HepG2 (cell line): Measurements from ENCODE around the gene OR5K4. TPM values are rescaled to one million over a fixed set of nuclear protein-coding genes. Genes with fewer than 3 reads are reported as not detected.

Source experiments
- ATAC-seq: fragments of 200-7000 bp; cut with Tn5 transposase; 3 replicates; pipeline ENCODE4 v1.9.1; 2020; ENCODE audit warnings: mild to moderate bottlenecking, moderate library complexity
- BruUV-seq: library from RNA; stranded (reverse); fragments of 400-500 nt; replicated peaks from 2 replicates; lab custom pipeline; 2021; lab: Mats Ljungman, UMichigan
- CTCF ChIA-PET: fragments of 300-600 bp; formaldehyde crosslinking; extraction: SDS; loops from one replicate; lab custom pipeline; 2021; ENCODE audit warnings: low total read pairs, inconsistent platforms, low intra/inter-chr PET ratio; lab: Yijun Ruan, JAX
- POLR2A ChIA-PET: fragments of 350-600 bp; sonication (Branson Sonifier 250); formaldehyde crosslinking; loops from one replicate; lab custom pipeline; 2020; ENCODE audit warnings: antibody characterized with exemption, inconsistent platforms; lab: Yijun Ruan, JAX
- DNase-seq: peaks from one replicate; pipeline ENCODE4 v3.0.0-alpha.2; 2015; ENCODE audit warnings: low spot score
- FAIRE-seq: peaks from 3 replicates; lab custom pipeline; 2011; peaks lifted over from hg19 to GRCh38; lab: Jason Lieb, UNC
- H2AFZ ChIP-seq: one replicate; pipeline ENCODE4 v1.6.1; 2011; ENCODE audit warnings: low read length, inconsistent platforms
- H3K27ac ChIP-seq: fragments of 300-600 bp; 3 replicates; pipeline ENCODE4 v1.8.0; 2011; ENCODE audit warnings: mixed run types, mild to moderate bottlenecking, mixed read lengths, low read length, inconsistent platforms; ENCODE audit not compliant: insufficient read depth; ENCODE audit errors: extremely low read length
- H3K27me3 ChIP-seq, 2 experiments: fragments of 200-600 bp in 1 of 2; 2 replicates in 1 of 2; 3 replicates in 1 of 2; pipeline versions ENCODE4 v1.6.0 to v1.8.0; 2011; ENCODE audit warnings: low read length in 2 of 2, mild to moderate bottlenecking in 2 of 2, moderate library complexity in 2 of 2, inconsistent platforms in 1 of 2; ENCODE audit not compliant: insufficient read depth in 2 of 2, control insufficient read depth in 1 of 2
- H3K36me3 ChIP-seq, 2 experiments: fragments of 200-600 bp in 1 of 2; replicated peaks in 1 of 2; 2 replicates in 1 of 2; 3 replicates in 1 of 2; pipeline versions ENCODE4 v1.5.1 to v1.8.0; 2011; ENCODE audit warnings: low read length in 2 of 2, inconsistent platforms in 1 of 2; ENCODE audit not compliant: insufficient read depth in 2 of 2, control insufficient read depth in 1 of 2
- H3K4me1 ChIP-seq: 2 replicates; pipeline ENCODE4 v1.5.1; 2012; ENCODE audit warnings: low read length, inconsistent platforms; ENCODE audit not compliant: insufficient read depth
- H3K4me2 ChIP-seq: 2 replicates; pipeline ENCODE4 v1.6.0; 2011; ENCODE audit warnings: low read depth, low read length, inconsistent platforms
- H3K4me3 ChIP-seq, 3 experiments: fragments of 200-600 bp in 1 of 3; sonication (generic), shearing (Covaris generic) in 1 of 3; replicated peaks in 1 of 3; 2 replicates each; pipeline ENCODE4 v1.5.1; 2011 to 2016; ENCODE audit warnings: low read length in 3 of 3, inconsistent platforms in 2 of 3, low read depth in 2 of 3, mild to moderate bottlenecking in 2 of 3, control low read depth in 1 of 3, mixed read lengths in 1 of 3; ENCODE audit not compliant: insufficient read depth in 1 of 3
- H3K79me2 ChIP-seq: one replicate; pipeline ENCODE4 v1.6.1; 2011; ENCODE audit warnings: low read length, inconsistent platforms; ENCODE audit not compliant: insufficient read depth
- H3K9ac ChIP-seq: 2 replicates; pipeline ENCODE4 v1.6.0; 2011; ENCODE audit warnings: mild to moderate bottlenecking, low read depth, low read length, inconsistent platforms; ENCODE audit not compliant: insufficient read depth
- H3K9me3 ChIP-seq: 2 replicates; pipeline ENCODE4 v1.5.1; 2012; ENCODE audit warnings: mild to moderate bottlenecking, low read length
- H4K20me1 ChIP-seq: 2 replicates; pipeline ENCODE4 v1.6.0; 2011; ENCODE audit warnings: inconsistent platforms, mild to moderate bottlenecking, low read length, moderate library complexity; ENCODE audit not compliant: insufficient read depth
- ATF1 ChIP-seq: IDR thresholded peaks from 2 replicates; pipeline ENCODE4 v1.6.1; 2016; ENCODE audit warnings: mild to moderate bottlenecking, control low read depth
- FOXK2 ChIP-seq: fragments of 450-650 bp; IDR thresholded peaks from 2 replicates; pipeline ENCODE4 v1.6.1; 2016
- NR2C2 ChIP-seq: sonication (generic); formaldehyde crosslinking; IDR thresholded peaks from 2 replicates; pipeline ENCODE4 v1.4.0; 2020; ENCODE audit warnings: missing genetic modification reagents, mild to moderate bottlenecking, moderate library complexity, borderline replicate concordance
- TEAD2 ChIP-seq: sonication (generic); formaldehyde crosslinking; IDR thresholded peaks from 2 replicates; pipeline ENCODE4 v1.9.0; 2021; ENCODE audit warnings: missing genetic modification reagents
- ZNF558 ChIP-seq: sonication (generic); formaldehyde crosslinking; IDR thresholded peaks from 2 replicates; pipeline ENCODE4 v1.9.0; 2022; ENCODE audit warnings: mild to moderate bottlenecking, missing genetic modification reagents, borderline replicate concordance
- ZNF607 ChIP-seq: sonication (generic); formaldehyde crosslinking; IDR thresholded peaks from 2 replicates; pipeline ENCODE4 v1.5.1; 2020; ENCODE audit warnings: missing genetic modification reagents, mild to moderate bottlenecking, borderline replicate concordance
- ZSCAN29 ChIP-seq: sonication (generic); formaldehyde crosslinking; conservative IDR thresholded peaks from 2 replicates; pipeline ENCODE4 v1.4.0; 2020; ENCODE audit warnings: mild to moderate bottlenecking, missing genetic modification reagents
- WGBS: methylation state at CpG from one replicate; pipeline ENCODE4 v1.1.6; 2017; ENCODE audit warnings: low lambda C conversion rate; 5-methylcytosine and 5-hydroxymethylcytosine counted together
- in situ Hi-C: cut with HindIII; loops from 2 replicates; pipeline ENCODE4 v1.10.0; 2017; ENCODE audit warnings: low pct_unique_long_range_greater_than_20kb; ENCODE audit not compliant: extremely low pct_ligation_motif_present
- intact Hi-C: fragments of 100-400 bp; cut with micrococcal nuclease; formaldehyde crosslinking; loops from one replicate; pipeline ENCODE4 v1.10.0; 2022; ENCODE audit not compliant: unreplicated experiment
- polyA plus RNA-seq, 8 experiments: library from polyadenylated mRNA; depleted of rRNA in 3 of 8; stranded (reverse) in 7 of 8; unstranded in 1 of 8; fragments of >200 nt; fragmentation: Illumina TruSeq in 4 of 8; extraction: Trizol in 4 of 8; gene quantifications; 2 replicates each; pipeline versions ENCODE4 v1.2.1 to v1.2.3, GENCODE V29; 2011 to 2016; ENCODE audit warnings: low read depth in 4 of 8, missing spikeins in 1 of 8, mixed read lengths in 1 of 8; ENCODE audit not compliant: insufficient read depth in 1 of 8
- total RNA-seq, 5 experiments: library from RNA; depleted of rRNA; stranded (reverse); fragments of >200 nt; fragmentation: Illumina TruSeq; extraction: Trizol; gene quantifications; 2 replicates each; pipeline ENCODE4 v1.2.3, GENCODE V29; 2016; ENCODE audit warnings: low read depth in 1 of 5
- TF ChIP-seq, protein P1 (sequence below): sonication (generic); formaldehyde crosslinking; IDR thresholded peaks from 2 replicates; pipeline ENCODE4 v1.5.1; 2020; ENCODE audit warnings: mild to moderate bottlenecking, missing genetic modification reagents, borderline replicate concordance
- TF ChIP-seq, protein P2 (sequence below): IDR thresholded peaks from 2 replicates; pipeline ENCODE4 v1.6.1; 2012; ENCODE audit warnings: low read length, improper control_type of control experiment

Gene OR5K4
- total and polyA plus RNA-seq, 2 of the 13 experiments (the other 11 are each of a cell fraction or from before 2014, with no cell fraction given), result not detected

DNA sequence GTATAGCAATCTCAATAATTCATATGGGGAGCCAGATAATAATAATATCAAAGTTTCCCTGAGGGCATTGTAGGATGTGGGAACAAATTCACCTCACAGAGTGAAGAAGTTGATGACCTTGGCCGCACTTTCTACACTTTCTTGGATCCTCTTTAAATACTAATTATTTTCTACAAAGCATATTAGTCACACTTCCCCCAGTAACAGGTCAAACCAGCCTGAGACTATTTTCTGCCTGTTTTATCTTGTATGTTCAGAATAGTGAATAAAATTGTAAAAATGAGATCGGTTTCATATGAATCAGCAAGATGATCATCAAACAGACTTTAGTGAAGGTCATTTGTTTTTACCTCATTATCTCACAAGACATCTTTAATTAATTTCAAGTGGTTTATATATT lies 34.5 kb downstream of the OR5K4 start:
- ATAC-seq, result no peak
- CTCF ChIA-PET, result no interaction called here

More for the DNA sequence above, 34.5 kb downstream of the OR5K4 start:
- in situ Hi-C loops, result no loop called here
- no TSS peak for BruUV-seq
- DNase-seq (no peak), FAIRE-seq (no peak)
- WGBS, result 0% methylated on average over 2 of the region's 2 CpGs
- intact Hi-C loops, result no loop called here
- Histone ChIP-seq H3K27ac (no peak overlapping the region), H2AFZ (no peak overlapping the region), H3K79me2 (no peaks in the 10 kb centered on the region), H3K4me2 (no peak overlapping the region), H3K9ac (no peak overlapping the region), H3K9me3 (no peaks in the 10 kb centered on the region), H3K4me1 (no peaks in the 10 kb centered on the region), H3K27me3 (no peaks in the 10 kb centered on the region), H4K20me1 (no peaks in the 10 kb centered on the region), H3K36me3 (no peaks in the 10 kb centered on the region), H3K4me3 (no peak overlapping the region)
- POLR2A ChIA-PET, result no interaction called here
- TF ChIP-seq ZNF607 (CRISPR knock-in tag) (no peak), ATF1 (CRISPR knock-in tag) (no peak), NR2C2 (CRISPR knock-in tag) (no peak), ZSCAN29 (CRISPR knock-in tag) (no peak), ZNF558 (CRISPR knock-in tag) (no peak), TEAD2 (CRISPR knock-in tag) (no peak), FOXK2 (no peak)
- TF ChIP-seq, protein P1, sequence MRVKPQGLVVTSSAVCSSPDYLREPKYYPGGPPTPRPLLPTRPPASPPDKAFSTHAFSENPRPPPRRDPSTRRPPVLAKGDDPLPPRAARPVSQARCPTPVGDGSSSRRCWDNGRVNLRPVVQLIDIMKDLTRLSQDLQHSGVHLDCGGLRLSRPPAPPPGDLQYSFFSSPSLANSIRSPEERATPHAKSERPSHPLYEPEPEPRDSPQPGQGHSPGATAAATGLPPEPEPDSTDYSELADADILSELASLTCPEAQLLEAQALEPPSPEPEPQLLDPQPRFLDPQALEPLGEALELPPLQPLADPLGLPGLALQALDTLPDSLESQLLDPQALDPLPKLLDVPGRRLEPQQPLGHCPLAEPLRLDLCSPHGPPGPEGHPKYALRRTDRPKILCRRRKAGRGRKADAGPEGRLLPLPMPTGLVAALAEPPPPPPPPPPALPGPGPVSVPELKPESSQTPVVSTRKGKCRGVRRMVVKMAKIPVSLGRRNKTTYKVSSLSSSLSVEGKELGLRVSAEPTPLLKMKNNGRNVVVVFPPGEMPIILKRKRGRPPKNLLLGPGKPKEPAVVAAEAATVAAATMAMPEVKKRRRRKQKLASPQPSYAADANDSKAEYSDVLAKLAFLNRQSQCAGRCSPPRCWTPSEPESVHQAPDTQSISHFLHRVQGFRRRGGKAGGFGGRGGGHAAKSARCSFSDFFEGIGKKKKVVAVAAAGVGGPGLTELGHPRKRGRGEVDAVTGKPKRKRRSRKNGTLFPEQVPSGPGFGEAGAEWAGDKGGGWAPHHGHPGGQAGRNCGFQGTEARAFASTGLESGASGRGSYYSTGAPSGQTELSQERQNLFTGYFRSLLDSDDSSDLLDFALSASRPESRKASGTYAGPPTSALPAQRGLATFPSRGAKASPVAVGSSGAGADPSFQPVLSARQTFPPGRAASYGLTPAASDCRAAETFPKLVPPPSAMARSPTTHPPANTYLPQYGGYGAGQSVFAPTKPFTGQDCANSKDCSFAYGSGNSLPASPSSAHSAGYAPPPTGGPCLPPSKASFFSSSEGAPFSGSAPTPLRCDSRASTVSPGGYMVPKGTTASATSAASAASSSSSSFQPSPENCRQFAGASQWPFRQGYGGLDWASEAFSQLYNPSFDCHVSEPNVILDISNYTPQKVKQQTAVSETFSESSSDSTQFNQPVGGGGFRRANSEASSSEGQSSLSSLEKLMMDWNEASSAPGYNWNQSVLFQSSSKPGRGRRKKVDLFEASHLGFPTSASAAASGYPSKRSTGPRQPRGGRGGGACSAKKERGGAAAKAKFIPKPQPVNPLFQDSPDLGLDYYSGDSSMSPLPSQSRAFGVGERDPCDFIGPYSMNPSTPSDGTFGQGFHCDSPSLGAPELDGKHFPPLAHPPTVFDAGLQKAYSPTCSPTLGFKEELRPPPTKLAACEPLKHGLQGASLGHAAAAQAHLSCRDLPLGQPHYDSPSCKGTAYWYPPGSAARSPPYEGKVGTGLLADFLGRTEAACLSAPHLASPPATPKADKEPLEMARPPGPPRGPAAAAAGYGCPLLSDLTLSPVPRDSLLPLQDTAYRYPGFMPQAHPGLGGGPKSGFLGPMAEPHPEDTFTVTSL (CRISPR knock-in tag), result no peak
- TF ChIP-seq, protein P2, sequence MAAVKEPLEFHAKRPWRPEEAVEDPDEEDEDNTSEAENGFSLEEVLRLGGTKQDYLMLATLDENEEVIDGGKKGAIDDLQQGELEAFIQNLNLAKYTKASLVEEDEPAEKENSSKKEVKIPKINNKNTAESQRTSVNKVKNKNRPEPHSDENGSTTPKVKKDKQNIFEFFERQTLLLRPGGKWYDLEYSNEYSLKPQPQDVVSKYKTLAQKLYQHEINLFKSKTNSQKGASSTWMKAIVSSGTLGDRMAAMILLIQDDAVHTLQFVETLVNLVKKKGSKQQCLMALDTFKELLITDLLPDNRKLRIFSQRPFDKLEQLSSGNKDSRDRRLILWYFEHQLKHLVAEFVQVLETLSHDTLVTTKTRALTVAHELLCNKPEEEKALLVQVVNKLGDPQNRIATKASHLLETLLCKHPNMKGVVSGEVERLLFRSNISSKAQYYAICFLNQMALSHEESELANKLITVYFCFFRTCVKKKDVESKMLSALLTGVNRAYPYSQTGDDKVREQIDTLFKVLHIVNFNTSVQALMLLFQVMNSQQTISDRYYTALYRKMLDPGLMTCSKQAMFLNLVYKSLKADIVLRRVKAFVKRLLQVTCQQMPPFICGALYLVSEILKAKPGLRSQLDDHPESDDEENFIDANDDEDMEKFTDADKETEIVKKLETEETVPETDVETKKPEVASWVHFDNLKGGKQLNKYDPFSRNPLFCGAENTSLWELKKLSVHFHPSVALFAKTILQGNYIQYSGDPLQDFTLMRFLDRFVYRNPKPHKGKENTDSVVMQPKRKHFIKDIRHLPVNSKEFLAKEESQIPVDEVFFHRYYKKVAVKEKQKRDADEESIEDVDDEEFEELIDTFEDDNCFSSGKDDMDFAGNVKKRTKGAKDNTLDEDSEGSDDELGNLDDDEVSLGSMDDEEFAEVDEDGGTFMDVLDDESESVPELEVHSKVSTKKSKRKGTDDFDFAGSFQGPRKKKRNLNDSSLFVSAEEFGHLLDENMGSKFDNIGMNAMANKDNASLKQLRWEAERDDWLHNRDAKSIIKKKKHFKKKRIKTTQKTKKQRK, result no peak
